Ectodermal cell (in vitro differentiated cells): ENCODE data around the gene MAP3K7CL.
"Not testable (repeated sequence)": the region's sequence is repeated elsewhere in the genome, so short reads cannot be mapped to it uniquely, and the experiment has no call there.

Experiments
- H3K27ac ChIP-seq: 2 replicates; pipeline ENCODE4 v1.7.0; 2013; ENCODE audit warnings: mild to moderate bottlenecking, low read depth, low read length; ENCODE audit not compliant: insufficient read depth, poor library complexity, severe bottlenecking
- H3K27me3 ChIP-seq: 2 replicates; pipeline ENCODE4 v1.7.0; 2013; ENCODE audit warnings: mild to moderate bottlenecking, low read length; ENCODE audit not compliant: insufficient read depth, control insufficient read depth, poor library complexity, severe bottlenecking
- H3K36me3 ChIP-seq: one replicate; pipeline ENCODE4 v1.7.0; 2013; ENCODE audit warnings: low read length; ENCODE audit not compliant: control insufficient read depth, insufficient read depth
- H3K4me1 ChIP-seq: one replicate; pipeline ENCODE4 v1.7.0; 2013; ENCODE audit warnings: low read length; ENCODE audit not compliant: control insufficient read depth, insufficient read depth
- H3K4me3 ChIP-seq: 2 replicates; pipeline ENCODE4 v1.7.0; 2013; ENCODE audit warnings: low read depth, low read length, control low read depth; ENCODE audit not compliant: insufficient read depth
- H3K9me3 ChIP-seq: 2 replicates; pipeline ENCODE4 v1.7.0; 2013; ENCODE audit warnings: mild to moderate bottlenecking, low read length, moderate library complexity; ENCODE audit not compliant: control insufficient read depth
- WGBS, 2 experiments: methylation state at CpG; one replicate each; pipeline ENCODE4 v1.1.7; 2013; ENCODE audit warnings: missing lambda C conversion rate in 2 of 2; 5-methylcytosine and 5-hydroxymethylcytosine counted together

The MAP3K7CL gene

DNA sequence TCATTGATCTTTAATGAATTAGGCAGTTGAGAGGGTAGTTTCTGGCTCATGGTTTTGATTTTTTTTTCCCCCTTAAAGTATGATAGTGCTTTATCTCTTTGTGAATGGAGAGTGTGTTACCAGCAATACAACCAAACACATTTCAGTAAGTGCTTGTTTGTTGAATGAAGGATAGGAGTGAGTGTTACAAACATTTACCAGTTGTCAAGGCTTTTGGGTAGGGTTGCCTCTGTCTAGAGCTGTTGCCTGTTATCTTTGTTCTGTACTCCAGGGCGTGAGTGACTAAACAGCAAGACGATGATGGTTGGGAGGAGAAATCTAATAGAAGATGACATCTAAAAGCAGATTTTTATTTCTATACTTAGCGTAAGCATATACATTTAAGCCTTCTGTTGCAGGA is 21.5 kb downstream of the MAP3K7CL start:
- no peak overlapping the region for H3K27ac ChIP-seq
- no peaks in the 10 kb centered on the region for H3K4me1 ChIP-seq
- no peaks in the 10 kb centered on the region for H3K36me3 ChIP-seq
- no peaks in the 10 kb centered on the region for H3K9me3 ChIP-seq
- no peaks in the 10 kb centered on the region for H3K27me3 ChIP-seq
- 81 to 92% methylated on average over 2 to 3 of the region's 3 CpGs for WGBS, 2 experiments
- no peak overlapping the region for H3K4me3 ChIP-seq

DNA sequence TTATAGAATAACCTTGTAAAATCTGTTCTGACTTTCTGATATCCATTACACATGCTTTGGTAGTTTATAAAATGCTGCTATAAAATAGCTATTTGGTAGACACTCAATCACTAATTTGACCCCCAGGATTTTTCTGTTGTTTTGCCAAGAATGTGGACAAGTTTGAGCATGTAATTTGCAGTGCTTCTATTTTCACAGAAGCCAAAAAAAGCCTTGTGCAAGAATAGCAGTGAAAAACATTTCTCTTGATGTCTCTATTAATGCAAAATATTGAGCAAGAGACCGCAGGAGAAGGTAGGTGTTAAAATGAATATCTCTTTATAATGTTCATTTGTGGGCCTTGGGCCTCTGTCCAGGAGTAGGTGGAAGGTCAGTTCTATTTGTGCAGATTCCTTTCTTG is 22.5 kb downstream of the MAP3K7CL start:
- WGBS, 2 experiments = 94 to 100% methylated on average over 1 of the region's 1 CpG
- no peaks in the 10 kb centered on the region for H3K4me1 ChIP-seq

DNA sequence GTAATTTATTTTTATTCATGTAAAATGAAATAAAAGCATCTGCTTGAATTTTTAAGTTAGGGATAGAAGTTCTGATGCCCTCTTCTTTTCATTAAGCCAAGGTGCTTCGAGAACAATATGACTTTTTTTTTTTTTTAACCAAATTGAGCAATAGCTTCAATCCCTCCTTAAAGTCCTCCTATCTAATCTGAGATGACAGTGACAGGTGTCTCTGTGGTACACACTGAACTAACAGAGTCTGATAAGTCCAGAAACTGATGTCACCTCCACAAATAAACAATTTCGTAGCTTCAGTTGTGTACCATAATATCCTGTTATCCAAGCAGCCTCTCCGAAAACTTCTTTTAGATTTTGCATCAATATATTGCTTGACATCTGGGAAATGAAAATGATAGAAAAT is 23.8 kb downstream of the MAP3K7CL start:
- no peaks in the 10 kb centered on the region for H3K36me3 ChIP-seq
- no peak overlapping the region for H3K27ac ChIP-seq
- 95 to 97% methylated on average over 3 of the region's 3 CpGs for WGBS, 2 experiments
- H3K4me1 ChIP-seq = no peaks in the 10 kb centered on the region
- H3K4me3 ChIP-seq = no peak overlapping the region
- no peaks in the 10 kb centered on the region for H3K27me3 ChIP-seq
- H3K9me3 ChIP-seq = no peaks in the 10 kb centered on the region

More for the DNA sequence above, 22.5 kb downstream of the MAP3K7CL start:
- no peaks in the 10 kb centered on the region for H3K9me3 ChIP-seq
- H3K27ac ChIP-seq = no peak overlapping the region
- no peak overlapping the region for H3K4me3 ChIP-seq
- H3K36me3 ChIP-seq = no peaks in the 10 kb centered on the region
- H3K27me3 ChIP-seq = no peaks in the 10 kb centered on the region

DNA sequence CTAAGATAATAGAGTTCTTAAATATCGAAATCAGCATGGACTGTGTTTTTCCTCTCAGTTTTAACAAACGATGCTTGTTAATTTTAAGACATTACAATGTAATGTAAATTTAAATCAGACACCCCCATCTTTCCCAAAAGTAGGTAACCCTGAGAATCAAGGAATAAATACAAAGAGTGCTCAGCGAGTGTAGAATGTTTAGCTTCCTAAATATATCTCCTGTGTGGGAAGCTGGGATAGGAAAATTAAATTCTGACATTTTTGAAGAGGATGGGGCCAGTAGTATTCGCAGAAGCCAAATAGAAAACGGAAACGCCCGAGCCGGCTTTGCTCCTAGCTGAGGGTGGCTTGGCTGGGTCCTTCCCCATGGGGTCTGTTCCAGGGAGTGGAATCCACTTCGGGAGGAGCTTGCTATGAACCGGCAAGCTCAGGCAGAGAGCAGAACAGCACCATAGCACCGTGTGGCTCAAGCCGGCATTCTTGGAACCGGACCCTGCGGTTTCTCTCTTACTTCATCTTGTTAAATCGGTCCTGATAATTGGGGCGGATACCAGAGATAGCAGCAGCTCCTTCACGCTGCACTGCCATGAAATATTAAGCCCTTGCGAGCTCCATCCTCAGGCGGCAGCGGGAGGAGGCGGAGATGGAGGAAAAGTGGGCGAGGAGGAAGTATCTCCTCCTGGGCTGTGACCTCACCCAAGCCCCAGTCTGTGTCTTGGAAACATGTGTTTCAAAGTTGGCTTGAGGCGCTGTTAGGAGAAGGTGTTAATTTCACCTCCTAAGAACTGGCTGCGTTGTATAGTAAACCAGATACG is 24.9 kb downstream of the MAP3K7CL start:
- no peak overlapping the region for H3K27ac ChIP-seq
- H3K4me3 ChIP-seq = no peak overlapping the region
- 87 to 89% methylated on average over 23 of the region's 25 CpGs for WGBS, 2 experiments
- H3K9me3 ChIP-seq = no peaks in the 10 kb centered on the region
- no peaks in the 10 kb centered on the region for H3K36me3 ChIP-seq
- H3K4me1 ChIP-seq = no peaks in the 10 kb centered on the region
- no peaks in the 10 kb centered on the region for H3K27me3 ChIP-seq

DNA sequence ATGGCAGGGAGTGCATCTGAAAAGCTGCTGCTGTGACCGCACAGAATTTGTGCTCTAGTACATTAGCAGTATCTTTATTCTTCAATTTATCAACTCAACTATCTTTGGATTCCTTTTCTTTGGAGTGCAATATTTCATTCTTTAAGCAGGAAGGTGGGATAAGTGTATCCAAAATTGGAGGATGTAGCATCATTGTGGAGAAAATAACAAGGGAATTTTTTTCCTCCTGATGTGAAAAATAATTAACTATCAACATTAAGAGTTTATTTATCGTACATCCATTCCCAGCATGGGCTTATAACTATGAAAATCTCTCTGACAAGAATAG is 25.5 kb downstream of the MAP3K7CL start:
- Histone ChIP-seq H3K36me3 (no peaks in the 10 kb centered on the region), H3K4me3 (no peak overlapping the region), H3K27ac (no peak overlapping the region), H3K4me1 (no peaks in the 10 kb centered on the region), H3K9me3 (no peaks in the 10 kb centered on the region), H3K27me3 (no peaks in the 10 kb centered on the region)
- 97 to 100% methylated on average over 1 of the region's 2 CpGs for WGBS, 2 experiments

DNA sequence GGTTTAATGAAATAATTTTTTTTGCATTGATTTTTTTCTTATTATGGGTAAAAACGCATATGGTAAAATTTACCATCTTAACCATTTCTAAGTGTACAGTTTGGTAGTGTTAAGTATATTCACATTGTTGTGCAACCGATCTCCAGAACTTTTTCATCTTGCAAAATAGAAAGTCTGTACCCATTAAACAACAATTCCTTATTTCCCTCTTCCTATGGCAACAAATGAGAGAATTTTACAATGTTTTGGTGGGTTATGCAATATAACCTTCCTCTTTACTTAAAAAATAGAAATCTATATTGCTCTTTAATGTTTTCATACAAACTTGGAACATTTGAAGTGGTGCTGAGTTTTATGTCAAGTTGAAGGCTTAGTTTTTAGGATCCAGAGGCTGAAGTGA is 26.6 kb downstream of the MAP3K7CL start:
- Histone ChIP-seq H3K9me3 (no peaks in the 10 kb centered on the region), H3K4me1 (no peaks in the 10 kb centered on the region), H3K27ac (no peak overlapping the region), H3K4me3 (no peak overlapping the region), H3K36me3 (no peaks in the 10 kb centered on the region), H3K27me3 (no peaks in the 10 kb centered on the region)
- WGBS, 2 experiments = no CpG with 5 or more reads among the region's 2 CpGs

DNA sequence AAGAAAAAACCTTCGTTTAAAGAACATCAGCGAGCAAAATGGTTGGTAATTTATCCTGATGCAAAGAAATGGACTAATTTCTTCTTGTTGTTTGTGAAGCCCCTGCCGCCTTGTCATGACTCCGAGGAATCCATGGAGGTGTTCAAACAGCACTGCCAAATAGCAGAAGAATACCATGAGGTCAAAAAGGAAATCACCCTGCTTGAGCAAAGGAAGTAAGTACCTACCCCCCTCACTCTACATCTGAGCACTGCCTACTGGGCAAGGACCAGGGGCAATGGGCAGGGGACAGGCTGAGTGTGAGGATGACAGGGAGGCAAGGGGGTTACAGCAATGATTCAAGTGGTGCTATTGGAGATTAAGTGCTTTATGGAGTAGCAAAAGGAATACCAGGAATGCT is 29.4 kb downstream of the MAP3K7CL start:
- no peak overlapping the region for H3K4me3 ChIP-seq
- no peaks in the 10 kb centered on the region for H3K36me3 ChIP-seq
- no peaks in the 10 kb centered on the region for H3K27me3 ChIP-seq
- H3K9me3 ChIP-seq = no peaks in the 10 kb centered on the region
- H3K27ac ChIP-seq = no peak overlapping the region
- whole genome bisulfite sequencing, 2 experiments = 92 to 94% methylated on average over 4 of the region's 4 CpGs
- H3K4me1 ChIP-seq = no peaks in the 10 kb centered on the region

DNA sequence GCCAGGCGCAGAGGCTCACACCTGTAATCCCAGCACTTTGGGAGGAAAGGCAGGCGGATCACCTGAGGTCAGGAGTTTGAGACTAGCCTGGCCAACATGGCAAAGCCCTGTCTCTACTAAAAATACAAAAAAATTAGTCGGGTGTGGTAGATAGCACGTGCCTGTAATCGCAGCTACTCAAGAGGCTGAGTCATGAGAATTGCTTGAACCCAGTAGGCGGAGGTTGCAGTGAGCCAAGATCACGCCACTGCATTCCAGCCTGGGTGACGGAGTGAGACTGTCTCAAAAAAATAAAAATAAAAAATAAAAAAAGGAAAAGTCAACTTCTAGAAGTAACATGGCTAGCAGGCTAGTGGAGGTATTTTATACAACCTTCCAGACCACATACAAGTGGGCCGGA is 32.4 kb downstream of the MAP3K7CL start:
- not testable (repeated sequence) for H3K27ac ChIP-seq
- 79 to 88% methylated on average over 9 of the region's 9 CpGs for WGBS, 2 experiments

DNA sequence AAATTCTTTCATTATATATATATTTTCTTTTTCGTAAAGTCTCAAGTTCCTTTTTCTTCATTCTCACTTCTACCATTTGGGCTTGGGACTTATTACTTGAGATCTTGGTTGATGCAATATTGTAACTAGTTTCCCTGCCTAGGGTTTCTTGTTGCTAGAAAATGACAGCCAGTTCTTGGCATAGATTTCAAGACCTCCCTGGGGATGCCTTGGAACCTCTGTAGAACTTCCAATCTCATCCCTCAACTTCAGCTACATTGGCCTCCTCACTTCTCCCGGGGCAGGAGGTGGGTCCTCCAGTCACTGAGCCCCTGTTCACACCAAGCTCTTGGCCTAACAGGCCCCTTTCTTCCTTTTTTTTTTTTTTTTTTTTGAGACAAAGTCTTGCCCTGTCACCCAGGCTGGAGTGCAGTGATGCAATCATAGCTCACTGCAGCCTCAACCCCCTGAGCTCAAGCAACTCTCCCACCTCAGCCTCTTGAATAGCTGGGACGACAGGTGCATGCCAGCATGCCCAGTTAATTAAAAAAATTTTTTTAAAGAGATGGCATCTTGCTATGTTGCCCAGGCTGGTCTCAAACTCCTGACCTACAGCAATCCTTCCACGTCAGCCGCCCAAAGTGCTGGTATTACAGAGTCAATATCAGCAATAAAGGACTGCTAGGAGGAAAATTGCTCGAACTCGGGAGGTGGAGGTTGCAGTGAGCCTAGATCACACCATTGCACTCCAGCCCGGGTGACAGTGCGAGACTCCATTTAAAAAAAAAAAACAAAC is 33.1 kb downstream of the MAP3K7CL start:
- Histone ChIP-seq H3K27ac (no peak overlapping the region), H3K9me3 (no peaks in the 10 kb centered on the region), H3K36me3 (no peaks in the 10 kb centered on the region), H3K4me3 (no peak overlapping the region), H3K4me1 (no peaks in the 10 kb centered on the region), H3K27me3 (no peaks in the 10 kb centered on the region)
- WGBS, 2 experiments = 90 to 96% methylated on average over 8 to 9 of the region's 9 CpGs

More for the DNA sequence above, 32.4 kb downstream of the MAP3K7CL start:
- H3K4me1 ChIP-seq, H3K27me3 ChIP-seq, H3K4me3 ChIP-seq, H3K9me3 ChIP-seq, H3K36me3 ChIP-seq: not testable (repeated sequence)

DNA sequence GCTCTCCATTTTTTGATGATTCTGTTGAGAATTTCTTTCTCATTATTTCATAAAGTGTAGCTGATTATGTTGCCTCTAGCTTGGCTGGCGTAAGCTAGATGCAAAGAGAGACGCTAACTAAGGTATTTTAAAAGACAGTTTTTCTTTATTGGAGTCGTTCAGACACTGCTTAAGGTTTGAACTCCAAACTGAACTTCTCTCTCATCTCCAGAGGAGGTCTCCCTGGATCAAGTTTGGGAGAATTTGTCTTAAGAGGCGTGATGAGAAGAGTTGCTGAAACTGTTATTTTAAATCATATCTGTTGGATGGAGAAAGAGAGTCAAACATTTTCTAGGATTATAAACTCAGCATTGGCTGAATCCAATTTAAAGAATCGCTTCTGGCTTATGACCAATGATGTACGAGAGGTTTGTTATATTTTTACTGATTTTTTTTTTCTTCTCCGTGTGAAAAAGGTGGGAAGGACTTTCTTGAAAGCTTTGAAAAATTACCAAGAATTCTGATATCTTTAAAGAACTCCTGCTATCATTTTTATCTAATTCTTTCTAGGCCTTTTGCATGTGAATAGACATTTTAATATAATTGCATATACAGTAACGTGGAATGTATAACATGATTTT is 34.0 kb downstream of the MAP3K7CL start:
- Histone ChIP-seq H3K4me1 (no peaks in the 10 kb centered on the region), H3K4me3 (no peak overlapping the region), H3K27ac (no peak overlapping the region), H3K9me3 (no peaks in the 10 kb centered on the region), H3K36me3 (no peaks in the 10 kb centered on the region), H3K27me3 (no peaks in the 10 kb centered on the region)
- WGBS, 2 experiments = 54 to 62% methylated on average over 6 of the region's 8 CpGs
